Measurements from ENCODE around the gene RNGTT.

GRCh38 chr6:89002523-89002922 lies 39.1 kb upstream of the RNGTT start:
- no peak for TF ChIP-seq CTCF (conservative IDR thresholded peaks at IDR 0.05; ENCODE audit: low read length)
- TF ChIP-seq EZH2phosphoT487 (IDR thresholded peaks at IDR 0.05; ENCODE audit: borderline replicate concordance), result no peak

All from Loucy (cell line).